Ovary (tissue), 3 donors: ENCODE data around the gene KCNN3.

Experiments used
- POLR2A ChIP-seq: fragments of 450-650 bp; IDR thresholded peaks from one replicate; pipeline ENCODE4 v1.6.1; 2017; ENCODE audit warnings: antibody characterized with exemption, mild to moderate bottlenecking, moderate library complexity
- TF ChIP-seq, protein P1 (sequence below), 3 donors: fragments of 450-650 bp in 2 of 3; fragments of 200-600 bp in 1 of 3; IDR thresholded peaks; one replicate each; pipeline versions ENCODE4 v1.5.1 to v1.8.0; 2016 to 2022; ENCODE audit warnings: antibody characterized with exemption in 3 of 3, mild to moderate bottlenecking in 1 of 3
- donor health status: DM: no; HTN: no; CAD: no.

DNA sequence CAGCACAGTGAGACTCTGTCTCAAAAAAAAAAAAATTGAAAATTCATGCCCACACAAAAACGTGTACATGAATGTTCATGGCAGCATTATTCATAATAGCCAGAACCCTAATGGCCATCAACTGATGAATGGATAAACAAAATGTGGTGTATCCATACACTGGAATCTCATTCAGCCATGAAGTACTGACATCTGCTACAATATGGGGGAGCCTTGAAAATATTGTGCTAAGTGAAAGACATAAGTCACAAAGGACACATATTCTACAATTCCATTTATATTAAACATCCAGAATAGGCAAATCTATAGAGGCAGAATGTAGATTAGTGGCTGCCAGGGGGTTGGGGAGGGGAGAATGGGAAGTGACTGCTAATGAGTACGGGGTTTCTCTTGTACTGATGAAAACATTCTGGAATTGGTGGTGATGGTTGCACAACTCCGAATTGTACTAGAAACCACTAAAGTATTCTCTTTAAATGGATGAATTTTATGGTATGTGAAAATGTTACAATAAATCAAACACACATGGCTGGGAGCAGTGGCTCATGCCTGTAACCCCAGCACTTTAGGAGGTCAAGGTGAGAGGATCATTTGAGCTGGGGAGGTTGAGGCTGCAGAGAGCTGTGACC, 33.0 kb upstream of the KCNN3 start:
- TF ChIP-seq, protein P1, sequence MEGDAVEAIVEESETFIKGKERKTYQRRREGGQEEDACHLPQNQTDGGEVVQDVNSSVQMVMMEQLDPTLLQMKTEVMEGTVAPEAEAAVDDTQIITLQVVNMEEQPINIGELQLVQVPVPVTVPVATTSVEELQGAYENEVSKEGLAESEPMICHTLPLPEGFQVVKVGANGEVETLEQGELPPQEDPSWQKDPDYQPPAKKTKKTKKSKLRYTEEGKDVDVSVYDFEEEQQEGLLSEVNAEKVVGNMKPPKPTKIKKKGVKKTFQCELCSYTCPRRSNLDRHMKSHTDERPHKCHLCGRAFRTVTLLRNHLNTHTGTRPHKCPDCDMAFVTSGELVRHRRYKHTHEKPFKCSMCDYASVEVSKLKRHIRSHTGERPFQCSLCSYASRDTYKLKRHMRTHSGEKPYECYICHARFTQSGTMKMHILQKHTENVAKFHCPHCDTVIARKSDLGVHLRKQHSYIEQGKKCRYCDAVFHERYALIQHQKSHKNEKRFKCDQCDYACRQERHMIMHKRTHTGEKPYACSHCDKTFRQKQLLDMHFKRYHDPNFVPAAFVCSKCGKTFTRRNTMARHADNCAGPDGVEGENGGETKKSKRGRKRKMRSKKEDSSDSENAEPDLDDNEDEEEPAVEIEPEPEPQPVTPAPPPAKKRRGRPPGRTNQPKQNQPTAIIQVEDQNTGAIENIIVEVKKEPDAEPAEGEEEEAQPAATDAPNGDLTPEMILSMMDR (IDR thresholded peaks at IDR 0.05): no peak
- no peak for TF ChIP-seq POLR2A
